ENCODE results near the gene MARF1.
"Not testable (repeated sequence)": the region's sequence is repeated elsewhere in the genome, so short reads cannot be mapped to it uniquely, and the experiment has no call there.

MARF1 gene

DNA sequence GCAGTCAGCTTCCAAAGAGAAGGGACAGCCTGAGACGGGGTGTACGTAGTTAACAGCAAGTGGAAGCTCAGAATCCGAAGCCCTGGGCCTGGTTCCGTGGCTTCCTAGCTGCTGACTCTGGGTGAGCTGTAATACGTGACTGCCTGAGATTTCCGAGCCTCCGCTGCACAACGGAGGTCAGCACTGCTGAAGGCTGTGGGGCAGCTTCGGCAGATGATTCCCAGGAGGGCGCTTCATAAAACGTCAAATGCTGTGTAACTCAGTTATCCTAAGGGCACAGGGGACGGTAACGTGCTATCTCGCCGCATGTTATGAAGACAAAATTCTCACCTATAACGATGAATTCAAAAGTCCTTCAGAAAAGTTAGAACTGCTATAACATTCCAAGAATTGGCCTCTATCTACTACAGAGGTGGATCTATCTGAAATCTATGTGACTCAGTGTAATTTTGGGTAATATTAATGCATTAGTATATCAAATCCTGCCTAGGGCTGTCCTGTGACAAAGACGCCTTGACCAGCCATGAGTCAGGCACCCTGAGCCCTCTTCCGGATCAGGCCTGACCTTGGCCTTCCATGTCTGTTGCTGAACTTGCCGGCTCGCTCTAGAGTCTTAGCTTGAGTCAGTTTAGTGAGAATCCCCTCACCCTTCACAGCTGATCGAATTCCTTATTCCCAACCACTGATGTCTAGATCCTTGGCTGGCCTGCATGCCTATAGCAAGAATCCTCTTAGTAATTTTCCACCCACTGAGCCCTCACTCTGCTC is 43.5 kb downstream of the MARF1 start:
- DNase-seq (ENCODE audit: low read depth, low spot score), result no peak

DNA sequence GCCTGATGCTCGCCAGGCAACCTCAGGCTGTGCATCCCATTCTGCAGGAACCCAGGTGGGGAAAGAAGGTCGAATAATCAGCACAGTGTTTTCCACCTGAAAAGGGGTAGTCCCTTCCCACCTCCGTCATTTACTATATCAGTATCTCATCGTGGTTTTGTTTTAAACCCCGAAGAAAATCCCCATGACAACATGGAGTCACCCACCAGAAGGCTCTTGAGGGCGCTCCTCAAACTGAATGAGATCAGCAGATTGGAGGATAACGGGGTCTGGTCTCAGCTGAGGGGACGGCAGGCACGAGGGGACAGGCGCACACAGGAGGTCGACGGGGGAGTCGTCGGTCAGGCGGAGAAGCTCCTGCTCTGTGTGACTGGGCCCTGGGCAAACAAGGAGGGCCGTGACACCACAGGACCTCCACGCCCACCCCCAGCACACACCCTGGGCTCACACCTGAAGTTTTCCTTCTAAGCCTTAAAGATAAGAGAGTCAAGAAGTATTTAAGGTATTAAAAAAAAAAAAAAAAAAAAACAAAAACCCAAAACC is 44.2 kb downstream of the MARF1 start:
- no peak for DNase-seq (ENCODE audit: low read depth, low spot score)

DNA sequence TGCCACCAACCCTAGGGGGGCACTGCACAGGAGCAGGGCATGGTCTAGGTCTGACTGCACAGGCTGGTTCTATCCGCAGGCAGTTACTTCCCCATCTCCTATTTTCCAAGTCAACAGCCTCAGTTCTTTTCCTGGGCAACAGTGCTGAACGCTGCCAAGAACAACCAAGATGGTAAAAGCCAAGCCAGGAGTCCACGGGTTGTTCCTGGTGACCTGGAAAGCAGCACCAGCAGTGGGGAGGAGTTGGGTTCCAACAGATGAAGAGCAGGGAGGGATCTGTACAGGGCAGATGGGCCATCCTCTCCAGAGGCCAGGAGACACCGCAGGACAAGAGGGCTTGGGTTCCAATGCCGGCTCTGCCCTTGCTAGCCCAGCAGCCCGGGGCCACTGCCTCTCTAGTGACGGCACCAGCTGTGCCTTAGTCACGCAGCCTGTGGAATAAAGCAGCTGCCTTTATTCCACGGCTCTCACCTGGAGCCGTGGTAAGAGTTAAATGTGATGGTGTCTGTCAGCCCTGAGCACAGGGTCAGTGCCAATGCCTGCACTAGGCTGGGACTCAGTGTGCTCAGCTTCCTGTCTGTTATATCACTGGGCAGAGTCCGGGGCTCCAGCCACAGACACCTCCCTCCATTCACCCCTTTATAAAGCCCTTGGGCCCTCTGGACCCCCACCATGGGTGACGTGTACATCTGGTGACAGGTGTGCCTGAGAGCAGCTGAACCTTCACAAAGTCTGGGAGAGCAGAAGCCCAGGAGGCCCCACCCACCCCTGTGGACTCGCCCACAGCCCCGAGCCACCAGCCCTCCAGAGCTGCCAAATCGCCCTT is 44.9 kb downstream of the MARF1 start:
- no peak for DNase-seq (ENCODE audit: low read depth, low spot score)

DNA sequence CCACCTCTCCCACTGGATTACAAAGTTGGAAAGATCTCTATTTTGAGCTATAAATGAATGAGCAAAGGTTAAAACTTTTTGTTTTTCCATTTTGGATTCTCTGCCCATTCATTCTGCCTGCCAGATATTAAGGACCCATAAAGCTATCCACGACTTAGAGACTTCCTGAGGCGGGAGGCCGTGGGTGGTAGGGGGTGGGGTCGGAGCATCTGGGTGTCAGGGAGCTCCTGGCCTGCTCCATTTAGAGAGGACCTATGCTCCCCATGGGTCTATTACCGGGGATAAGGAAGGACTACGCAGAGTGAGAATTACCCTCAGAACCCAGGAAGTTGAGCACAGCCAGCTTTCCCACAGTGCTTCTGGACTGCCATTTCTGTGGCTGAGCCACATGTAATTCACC is 45.8 kb downstream of the MARF1 start:
- no peak for DNase-seq (ENCODE audit: low read depth, low spot score)

DNA sequence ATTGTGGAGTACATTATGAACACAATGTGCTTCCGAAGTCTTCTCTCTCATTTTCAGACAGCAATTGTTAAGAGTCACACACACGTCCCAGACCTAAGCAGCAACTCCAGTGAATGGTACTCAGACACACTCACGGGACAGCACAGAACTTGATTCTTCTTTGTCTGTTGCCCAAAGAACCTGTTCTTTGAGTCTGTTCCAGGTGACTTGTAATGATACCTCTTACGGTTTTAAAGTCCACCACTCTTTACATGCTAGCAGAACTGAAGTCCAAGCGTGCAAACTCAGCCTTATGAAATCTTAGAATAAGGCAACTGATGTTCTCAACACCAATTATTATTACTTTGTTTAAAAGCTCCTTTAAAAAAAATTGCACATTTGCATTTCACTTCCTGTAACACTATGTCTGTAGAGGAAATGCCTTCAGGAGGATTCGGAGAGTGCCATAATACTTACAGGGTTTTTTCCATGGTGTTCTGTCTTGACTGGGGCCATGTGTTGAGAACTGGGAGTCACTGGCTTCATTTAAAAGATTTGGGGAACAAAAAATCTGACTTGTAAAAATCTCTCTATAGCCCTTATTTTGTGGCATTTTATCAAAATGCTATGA is 48.1 kb downstream of the MARF1 start:
- no peak for DNase-seq (ENCODE audit: low read depth, low spot score)

DNA sequence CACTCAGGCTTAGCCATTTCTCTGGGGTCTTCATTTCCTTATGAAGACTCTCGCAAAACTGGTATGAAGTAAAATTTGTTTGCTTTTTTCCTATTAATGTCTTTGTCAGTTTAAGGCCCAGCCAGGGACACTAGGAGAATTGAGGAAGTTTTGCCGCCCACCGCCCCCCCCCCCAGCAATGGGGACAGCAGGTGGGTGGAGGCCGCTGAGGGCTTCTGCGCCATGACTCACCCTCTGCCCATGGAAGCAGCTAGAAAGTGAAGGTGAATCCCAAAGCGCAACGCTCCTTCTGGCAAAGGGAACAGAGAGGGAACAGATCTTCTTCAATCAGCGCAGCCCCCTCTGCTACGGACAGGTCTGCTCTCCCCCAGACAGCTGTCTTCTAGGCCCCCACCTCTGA is 49.7 kb downstream of the MARF1 start:
- DNase-seq (ENCODE audit: low read depth, low spot score), result no peak

DNA sequence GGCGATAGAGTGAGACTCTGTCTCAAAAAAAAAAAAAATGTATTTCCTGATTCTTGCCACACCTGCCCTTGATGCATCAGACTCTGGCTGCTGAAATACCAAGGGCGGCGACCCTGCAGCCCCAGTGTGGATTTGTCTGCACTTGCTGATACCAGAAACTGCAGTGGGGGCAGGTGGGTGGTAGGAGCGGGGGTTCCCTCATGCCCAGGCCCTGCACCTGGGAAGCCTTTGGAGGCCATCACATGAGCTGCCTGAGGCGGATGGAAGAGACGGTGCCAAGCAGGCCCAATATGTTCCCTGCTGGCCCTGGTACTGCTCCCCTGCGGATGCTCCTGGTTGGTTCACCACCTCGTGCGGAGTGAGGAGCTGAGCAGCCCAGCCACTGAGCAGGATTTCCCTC is 50.6 kb downstream of the MARF1 start:
- no peak for DNase-seq (ENCODE audit: low read depth, low spot score)

DNA sequence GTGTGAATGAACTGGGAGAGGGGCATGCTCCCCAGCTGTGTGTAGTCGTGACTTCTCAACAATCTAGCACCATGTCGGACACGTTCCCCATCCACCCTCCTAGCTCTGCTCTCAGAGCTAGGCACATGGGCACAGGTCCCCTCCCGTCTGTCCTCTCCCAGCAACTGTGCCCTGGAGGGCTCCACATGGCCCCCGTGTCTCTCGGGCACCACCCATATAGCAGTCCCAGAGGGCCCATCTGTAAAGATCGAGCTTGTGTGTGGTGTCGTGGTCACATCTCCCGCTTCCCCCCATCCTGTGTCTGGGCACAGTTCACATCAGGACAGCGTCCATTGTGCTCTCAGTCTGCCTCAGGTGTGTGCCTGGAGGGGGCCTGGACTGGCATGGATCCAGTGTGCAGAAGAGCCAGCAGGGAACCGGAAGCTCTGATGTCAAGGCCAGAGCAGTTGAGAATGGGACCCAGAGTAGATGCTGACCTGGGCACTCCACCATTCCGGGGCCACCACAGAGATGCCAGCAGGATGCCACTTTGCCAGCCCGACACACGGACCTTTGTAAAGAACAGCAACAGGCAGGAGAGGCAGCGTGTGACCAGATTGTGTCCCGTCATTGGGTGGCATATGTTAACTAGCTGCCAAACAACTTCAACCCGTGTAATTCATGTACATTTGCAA is 55.7 kb downstream of the MARF1 start:
- no peak for DNase-seq (ENCODE audit: low read depth, low spot score)

DNA sequence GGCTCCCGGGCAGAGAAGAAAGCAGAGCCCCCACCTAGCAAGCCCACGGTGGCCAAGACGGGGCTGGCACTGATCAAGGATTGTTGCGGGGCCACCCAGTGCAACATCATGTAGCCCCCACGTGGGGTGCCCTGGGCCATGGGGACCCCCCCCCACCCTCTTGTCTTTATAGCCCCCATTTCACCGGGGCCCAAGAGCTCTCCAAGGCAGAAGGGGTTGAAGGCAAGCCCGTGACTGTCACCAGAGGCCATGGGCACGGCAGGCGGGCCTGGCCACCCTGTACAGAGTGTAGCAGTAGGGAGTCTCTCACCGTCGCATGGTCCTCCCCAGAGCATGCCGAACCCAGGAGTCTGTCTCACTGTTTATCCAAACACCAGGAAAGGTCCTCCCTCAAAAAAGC is 56.2 kb downstream of the MARF1 start:
- no peak for DNase-seq (ENCODE audit: low read depth, low spot score)

DNA sequence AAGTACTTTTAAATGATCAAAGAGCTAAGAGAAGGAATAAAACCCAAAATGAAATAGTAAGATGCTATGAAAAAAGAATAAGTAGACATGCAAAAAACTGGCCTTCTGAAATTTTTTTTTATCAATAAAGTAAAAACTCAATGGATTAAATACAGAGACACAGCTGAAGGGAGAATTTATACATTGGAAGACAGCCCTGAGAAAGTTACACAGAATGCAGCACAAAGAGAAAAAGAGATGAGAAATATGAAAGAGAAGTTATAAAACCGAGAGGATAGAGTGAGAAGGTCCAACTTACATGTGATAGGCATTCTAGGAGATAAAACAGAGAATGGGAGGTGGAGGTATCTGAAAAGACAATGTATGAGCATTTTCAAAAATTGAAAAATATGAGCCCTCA is 57.0 kb downstream of the MARF1 start:
- DNase-seq (ENCODE audit: low read depth, low spot score), result no peak

DNA sequence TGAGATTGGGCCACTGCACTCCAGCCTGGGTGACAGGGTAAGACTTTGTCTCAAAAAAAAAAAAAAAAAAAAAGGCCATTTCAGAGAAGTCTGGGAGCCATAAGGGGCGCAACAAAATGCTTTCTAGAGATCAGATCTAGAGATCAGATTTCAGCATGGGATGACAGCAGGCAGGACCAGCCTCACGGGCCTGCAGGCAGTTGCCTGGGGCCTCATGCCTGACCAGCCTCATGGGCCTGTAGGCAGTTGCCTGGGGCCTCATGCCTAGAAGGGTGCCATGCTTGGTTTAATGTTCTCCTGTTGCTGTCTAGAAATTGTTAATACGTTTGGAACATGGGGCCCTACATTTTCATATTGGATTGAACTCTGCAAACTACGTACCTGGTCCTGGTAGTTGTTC is 59.4 kb downstream of the MARF1 start:
- DNase-seq (ENCODE audit: low read depth, low spot score), result no peak

DNA sequence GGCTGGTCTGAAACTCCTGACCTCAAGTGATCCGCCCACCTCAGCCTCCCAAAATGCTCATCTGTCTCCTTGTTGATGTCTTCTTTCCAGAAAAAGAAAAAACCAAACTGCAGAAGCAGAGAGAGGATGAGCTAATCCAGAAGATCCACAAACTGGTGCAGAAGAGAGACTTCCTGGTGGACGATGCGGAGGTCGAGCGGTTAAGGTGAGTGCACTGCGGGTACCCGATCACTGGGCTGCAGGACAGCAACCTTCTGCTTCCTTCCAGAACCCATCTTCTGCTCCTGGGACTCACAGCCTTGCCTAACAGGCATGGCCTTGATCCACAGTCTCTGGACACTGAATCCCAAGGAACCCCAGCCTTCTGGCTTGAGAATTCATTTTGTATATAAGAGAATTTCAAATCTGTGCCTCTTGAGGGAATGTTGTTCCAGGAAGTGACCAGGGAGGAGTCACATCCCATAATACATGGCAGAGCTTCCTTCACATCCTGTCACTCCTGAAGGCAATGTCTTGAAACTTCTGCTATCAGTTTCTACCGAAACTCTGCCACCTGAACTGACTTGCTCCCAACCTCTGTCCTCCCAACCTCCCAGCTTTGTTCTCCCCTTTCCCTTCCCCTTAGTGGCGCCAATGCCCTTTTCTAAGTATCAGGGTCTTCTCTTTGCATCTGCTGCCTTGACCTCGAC is 61.7 kb downstream of the MARF1 start:
- no peak for DNase-seq (ENCODE audit: low read depth, low spot score)

DNA sequence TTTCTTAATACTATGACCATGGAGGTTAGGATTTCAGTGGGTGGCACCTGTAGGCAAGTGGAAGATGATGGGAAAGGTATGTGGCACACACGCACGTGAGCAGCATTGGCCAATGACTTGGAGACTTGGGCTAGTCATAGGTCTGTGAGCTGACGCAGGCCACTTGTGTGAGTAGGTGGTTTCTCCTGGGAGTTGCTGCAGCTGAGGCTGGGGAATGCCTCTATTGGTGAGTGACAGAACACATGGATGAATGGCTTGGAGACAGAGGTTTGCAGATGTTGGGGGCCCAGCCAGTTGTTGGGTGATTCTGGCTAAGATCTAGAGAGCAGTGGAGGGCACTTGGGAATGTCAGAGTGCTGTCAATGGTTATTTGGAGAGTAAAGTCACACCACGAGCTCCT is 64.1 kb downstream of the MARF1 start:
- DNase-seq (ENCODE audit: low read depth, low spot score), result no peak

DNA sequence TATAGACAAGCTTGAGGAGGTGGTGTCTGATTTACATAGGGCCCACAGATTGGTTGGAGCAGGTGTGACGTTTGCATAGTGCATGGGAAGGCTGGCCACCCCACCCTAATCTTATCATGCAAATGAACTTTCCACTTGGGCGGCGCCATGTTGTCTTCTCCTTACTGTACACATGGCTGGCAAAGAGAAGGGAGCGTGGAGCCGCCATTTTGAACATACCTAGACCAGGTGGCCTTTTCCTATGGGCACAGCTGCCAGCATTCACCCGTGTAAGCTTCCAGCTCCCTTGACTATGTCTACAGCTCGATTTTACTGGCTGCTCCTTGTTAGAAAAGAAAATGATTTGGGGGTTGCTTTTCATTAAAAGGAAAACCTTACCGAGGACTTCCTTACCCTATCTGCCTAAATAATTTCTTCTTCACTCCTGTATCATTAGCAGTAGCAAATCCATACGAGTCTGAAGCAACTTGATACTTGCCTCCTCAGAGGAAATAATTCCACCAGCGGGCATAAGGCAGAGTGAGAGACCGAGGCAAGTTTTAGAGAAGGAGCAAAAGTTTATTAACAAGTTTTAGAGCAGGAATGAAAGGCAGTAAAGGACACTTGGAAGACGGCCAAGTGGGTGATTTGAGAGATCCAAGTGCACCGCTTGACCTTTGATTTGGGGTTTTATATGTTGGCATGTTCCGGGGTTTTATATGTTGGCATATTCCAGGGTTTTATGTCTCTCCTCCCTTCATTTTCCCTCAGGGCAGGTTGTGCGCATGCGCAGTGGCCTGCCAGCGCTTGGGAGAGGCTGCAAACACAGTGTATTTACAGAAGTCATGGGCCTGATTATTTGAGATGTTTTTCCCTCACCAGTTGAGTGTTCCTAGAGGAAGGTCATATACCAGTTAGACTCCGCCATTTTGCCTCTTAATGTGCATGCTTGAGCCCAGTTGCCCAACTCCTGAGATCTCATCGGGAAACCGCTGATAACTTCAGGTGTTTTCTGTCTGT is 65.7 kb downstream of the MARF1 start:
- no peak for DNase-seq (ENCODE audit: low read depth, low spot score)

DNA sequence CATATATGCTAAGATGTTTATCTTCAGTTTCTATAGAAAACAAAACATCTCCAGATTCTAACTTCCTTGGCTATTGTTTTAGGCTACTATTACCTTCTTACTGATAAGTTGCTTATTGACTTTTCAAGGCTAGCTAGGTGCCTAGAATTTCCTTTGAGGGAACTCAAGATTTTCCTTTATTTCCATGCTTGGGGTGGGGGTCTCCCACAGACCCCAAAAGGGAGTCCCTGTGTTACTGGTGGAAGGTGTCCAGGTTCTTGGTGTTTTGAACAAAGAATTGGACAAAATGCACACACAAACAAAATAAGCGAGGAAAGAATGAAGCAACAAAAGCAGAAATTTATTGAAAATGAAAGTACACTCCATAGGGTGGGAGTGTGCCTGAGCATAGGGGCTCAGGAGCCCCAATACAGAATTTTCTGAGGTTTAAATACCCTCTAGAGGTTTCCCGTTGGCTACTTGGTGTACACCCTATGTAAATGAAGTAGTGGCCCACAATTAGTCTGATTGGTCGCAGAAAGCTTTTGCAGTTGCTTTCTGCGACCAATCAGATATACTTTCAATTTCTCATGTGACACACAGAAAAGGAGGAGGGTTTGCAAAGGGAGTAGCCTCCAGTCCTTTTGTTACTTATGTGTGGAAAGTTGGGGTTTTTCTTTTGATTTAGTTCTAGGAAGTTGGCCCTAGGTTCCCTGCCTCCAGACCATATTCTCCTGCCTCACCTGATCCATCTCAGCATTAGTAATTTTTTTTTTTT is 67.5 kb downstream of the MARF1 start:
- DNase-seq (ENCODE audit: low read depth, low spot score), result no peak

DNA sequence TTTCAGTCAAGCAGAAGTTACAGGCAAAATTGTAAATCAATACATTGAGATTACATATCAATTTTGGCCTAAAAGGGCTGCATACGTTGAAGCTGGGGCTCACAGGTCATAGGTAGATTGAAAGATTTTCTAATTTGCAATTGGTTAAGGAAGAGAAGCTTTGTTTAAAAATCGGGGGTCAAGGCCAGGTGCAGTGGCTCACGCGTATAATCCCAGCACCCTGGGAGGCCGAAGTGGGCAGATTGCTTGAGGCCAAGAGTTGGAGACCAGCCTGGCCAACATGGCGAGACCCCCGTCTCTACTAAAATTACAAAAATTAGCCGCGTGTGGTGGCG is 68.4 kb downstream of the MARF1 start:
- DNase-seq (ENCODE audit: low read depth, low spot score), result no peak

DNA sequence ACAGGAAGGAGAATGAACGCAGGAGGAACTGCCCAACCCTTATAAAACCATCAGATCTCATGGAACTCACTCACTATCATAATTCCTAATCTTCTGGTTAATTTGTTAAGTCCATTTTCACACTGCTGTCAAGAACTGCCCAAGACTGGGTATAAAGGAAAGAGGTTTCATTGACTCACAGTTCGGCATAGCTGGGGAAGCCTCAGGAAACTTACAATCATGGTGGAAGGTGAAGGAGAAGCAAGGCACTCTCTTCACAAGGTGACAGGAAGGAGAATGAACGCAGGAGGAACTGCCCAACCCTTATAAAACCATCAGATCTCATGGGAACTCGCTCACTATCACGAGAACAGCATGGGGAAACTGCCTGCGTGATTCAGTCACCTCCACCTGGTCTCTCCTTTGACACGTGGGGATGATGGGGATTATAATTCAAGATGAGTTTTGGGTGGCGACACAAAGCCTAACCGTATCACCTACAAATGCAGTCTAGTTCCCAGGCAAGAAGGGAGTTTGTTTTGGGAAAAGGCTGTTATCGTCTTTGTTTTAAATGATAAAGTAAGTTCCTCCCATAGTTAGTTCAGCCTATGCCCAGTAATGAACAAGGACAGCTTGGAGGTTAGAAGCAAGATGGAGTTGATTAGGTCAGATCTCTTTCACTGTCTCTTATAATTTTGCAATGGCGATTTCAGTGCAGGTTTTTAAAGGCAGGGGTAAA is 68.9 kb downstream of the MARF1 start:
- DNase-seq (ENCODE audit: low read depth, low spot score), result not testable (repeated sequence)

DNA sequence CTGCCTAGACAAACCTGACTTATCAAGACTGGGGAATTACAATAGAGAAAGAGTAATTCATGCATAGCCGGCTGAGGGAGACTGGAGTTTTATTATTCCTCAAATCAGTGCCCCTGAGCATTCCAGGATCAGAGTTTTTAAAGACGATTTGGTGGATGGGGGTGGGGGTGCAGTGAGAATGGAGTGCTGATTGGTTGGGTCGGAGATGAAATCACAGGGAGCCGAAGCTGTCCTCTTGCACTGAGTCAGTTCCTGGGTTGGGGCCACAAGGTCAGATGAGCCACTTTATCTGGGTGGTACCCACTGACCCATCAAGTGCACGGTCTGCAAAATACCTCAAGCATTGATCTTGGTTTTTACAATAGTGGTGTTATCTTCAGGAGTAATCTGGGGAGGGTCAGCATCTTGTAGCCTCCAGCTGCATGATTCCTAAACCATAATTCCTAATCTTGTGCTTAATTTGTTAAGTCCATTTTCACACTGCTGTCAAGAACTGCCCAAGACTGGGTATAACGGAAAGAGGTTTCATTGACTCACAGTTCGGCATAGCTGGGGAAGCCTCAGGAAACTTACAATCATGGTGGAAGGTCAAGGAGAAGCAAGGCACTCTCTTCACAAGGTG is 69.6 kb downstream of the MARF1 start:
- no peak for DNase-seq (ENCODE audit: low read depth, low spot score)

All from astrocyte of the hippocampus (primary cell).